MM.1S (cell line): ENCODE data around the gene GZMH.

ENCODE experiments used
- DNase-seq: peaks from one replicate; pipeline ENCODE4 v3.0.0-alpha.2; 2015
- H2AFZ ChIP-seq: fragments of 300-600 bp; sonication (generic); 2 replicates; pipeline ENCODE4 v1.6.0; 2016; ENCODE audit warnings: antibody characterized with exemption, low read length
- H3F3A ChIP-seq: fragments of 300-600 bp; sonication (generic); 2 replicates; pipeline ENCODE4 v1.6.1; 2016; ENCODE audit warnings: mild to moderate bottlenecking, antibody characterized with exemption, low read length, moderate library complexity, mixed read lengths; ENCODE audit not compliant: insufficient read depth
- H3K27ac ChIP-seq: fragments of 300-600 bp; sonication (generic); 2 replicates; pipeline ENCODE4 v1.5.1; 2016; ENCODE audit warnings: mild to moderate bottlenecking, low read length
- H3K27me3 ChIP-seq: fragments of 300-600 bp; sonication (generic); replicated peaks from 2 replicates; pipeline ENCODE4 v1.6.0; 2016; ENCODE audit warnings: low read length; ENCODE audit not compliant: insufficient read depth
- H3K36me3 ChIP-seq: fragments of 300-600 bp; sonication (generic); replicated peaks from 2 replicates; pipeline ENCODE4 v1.6.1; 2016; ENCODE audit warnings: mild to moderate bottlenecking, low read length, mixed read lengths; ENCODE audit not compliant: insufficient read depth
- H3K4me1 ChIP-seq: fragments of 300-600 bp; sonication (generic); 2 replicates; pipeline ENCODE4 v1.6.1; 2016; ENCODE audit warnings: low read length, mixed read lengths
- H3K4me2 ChIP-seq: fragments of 300-600 bp; sonication (generic); 2 replicates; pipeline ENCODE4 v1.6.0; 2016; ENCODE audit warnings: low read depth, low read length
- H3K4me3 ChIP-seq: fragments of 300-600 bp; sonication (generic); 2 replicates; pipeline ENCODE4 v1.5.1; 2016; ENCODE audit warnings: low read length, mixed read lengths
- H3K79me2 ChIP-seq: fragments of 300-600 bp; sonication (generic); 2 replicates; pipeline ENCODE4 v1.6.1; 2016; ENCODE audit warnings: mixed run types, low read length, mixed read lengths
- H3K9ac ChIP-seq: fragments of 300-600 bp; sonication (generic); 2 replicates; pipeline ENCODE4 v1.6.1; 2016; ENCODE audit warnings: low read length, mixed read lengths
- H3K9me2 ChIP-seq: fragments of 300-600 bp; sonication (generic); replicated peaks from 2 replicates; pipeline ENCODE4 v1.6.1; 2016; ENCODE audit warnings: mild to moderate bottlenecking, low read length, mixed read lengths; ENCODE audit not compliant: insufficient read depth
- H3K9me3 ChIP-seq: fragments of 300-600 bp; sonication (generic); replicated peaks from 2 replicates; pipeline ENCODE4 v1.6.1; 2016; ENCODE audit warnings: mild to moderate bottlenecking, low read length, mixed read lengths; ENCODE audit not compliant: insufficient read depth
- H4K20me1 ChIP-seq: fragments of 300-600 bp; sonication (generic); 2 replicates; pipeline ENCODE4 v1.6.1; 2016; ENCODE audit warnings: mild to moderate bottlenecking, low read length, moderate library complexity, mixed read lengths; ENCODE audit not compliant: insufficient read depth
- CTCF ChIP-seq: fragments of 300-600 bp; sonication (generic); IDR thresholded peaks from 2 replicates; pipeline ENCODE4 v1.5.1; 2016; ENCODE audit warnings: antibody characterized with exemption, low read length, mixed read lengths
- EZH2 ChIP-seq: fragments of 300-600 bp; sonication (generic); optimal IDR thresholded peaks from 2 replicates; pipeline ENCODE3; 2017; ENCODE audit warnings: low read depth, mild to moderate bottlenecking, antibody characterized with exemption, low read length, mixed read lengths
- EZH2phosphoT487 ChIP-seq: fragments of 300-600 bp; sonication (generic); IDR thresholded peaks from 2 replicates; pipeline ENCODE4 v1.6.1; 2018; ENCODE audit warnings: antibody characterized with exemption, low read length

The GZMH gene

GRCh38 chr14:24574206-24574774 lies 35.2 kb downstream of the GZMH start:
- Histone ChIP-seq H3K27ac (no peak overlapping the region), H3K9ac (no peak overlapping the region), H3K79me2 (no peaks in the 10 kb centered on the region), H4K20me1 (no peaks in the 10 kb centered on the region), H3K4me2 (no peak overlapping the region), H3K9me3 (no peaks in the 10 kb centered on the region), H3F3A (no peaks in the 10 kb centered on the region), H3K4me3 (no peak overlapping the region), H2AFZ (no peak overlapping the region), H3K9me2 (no peaks in the 10 kb centered on the region), H3K36me3 (no peaks in the 10 kb centered on the region), H3K27me3 (no peaks in the 10 kb centered on the region), H3K4me1 (no peaks in the 10 kb centered on the region)
- TF ChIP-seq EZH2phosphoT487 (no peak), CTCF (no peak), EZH2 (no peak)
- DNase-seq: no peak

- Histone ChIP-seq H3K4me1 (no peaks in the 10 kb centered on the region), H2AFZ (no peak overlapping the region), H3K9me3 (no peaks in the 10 kb centered on the region), H3K9ac (no peak overlapping the region), H3K9me2 (no peaks in the 10 kb centered on the region), H3K36me3 (no peaks in the 10 kb centered on the region), H3K4me2 (no peak overlapping the region), H3F3A (no peaks in the 10 kb centered on the region), H3K27ac (no peak overlapping the region), H3K4me3 (no peak overlapping the region), H3K79me2 (no peaks in the 10 kb centered on the region), H4K20me1 (no peaks in the 10 kb centered on the region), H3K27me3 (no peaks in the 10 kb centered on the region)
- TF ChIP-seq EZH2phosphoT487 (no peak), EZH2 (no peak), CTCF (no peak)
- DNase-seq: no peak
Observed at GRCh38 chr14:24566318-24566717, 43.2 kb downstream of the GZMH start.

- H3K9ac ChIP-seq: no peak overlapping the region
- H3K27me3 ChIP-seq: no peaks in the 10 kb centered on the region
- H3K9me2 ChIP-seq: no peaks in the 10 kb centered on the region
- no peaks in the 10 kb centered on the region for H3K4me1 ChIP-seq
- H2AFZ ChIP-seq: no peak overlapping the region
- no peaks in the 10 kb centered on the region for H4K20me1 ChIP-seq
- no peak for TF ChIP-seq EZH2
- no peak for TF ChIP-seq EZH2phosphoT487
- TF ChIP-seq CTCF: no peak
- H3K9me3 ChIP-seq: no peaks in the 10 kb centered on the region
- no peak overlapping the region for H3K4me2 ChIP-seq
- no peaks in the 10 kb centered on the region for H3K79me2 ChIP-seq
- H3K4me3 ChIP-seq: no peak overlapping the region
- no peaks in the 10 kb centered on the region for H3K36me3 ChIP-seq
- no peak for DNase-seq
- no peak overlapping the region for H3K27ac ChIP-seq
- H3F3A ChIP-seq: no peaks in the 10 kb centered on the region
Observed at GRCh38 chr14:24565766-24566165, 43.7 kb downstream of the GZMH start.
